ENCODE measurements around the gene MPHOSPH9.

MPHOSPH9 gene

DNA sequence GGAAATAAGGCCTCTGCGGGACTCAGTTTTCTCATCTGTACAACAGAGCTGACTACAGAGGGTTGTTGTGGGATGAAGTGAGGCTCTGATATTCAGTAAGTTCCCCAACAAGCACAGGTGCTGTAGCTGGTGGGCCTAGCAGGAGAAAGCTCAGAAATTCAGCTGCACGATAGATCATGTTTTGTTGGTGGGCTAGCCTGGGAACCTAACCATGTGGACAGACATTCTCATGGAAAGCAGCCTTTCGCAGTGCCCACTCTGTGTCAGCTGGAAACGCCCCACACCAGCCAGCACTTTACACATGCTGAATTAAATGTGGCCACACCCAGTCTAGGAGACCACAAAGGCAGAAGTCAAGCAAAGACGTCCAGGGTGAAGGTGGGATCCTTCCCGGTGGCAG is 98.1 kb downstream of the MPHOSPH9 start:
- ChIA-PET POLR2A (interaction anchor here (0.6 kb wide), 1 partner anchor 15 kb away, joined by 3 read pairs; no protein-coding TSS in a partner anchor), CTCF (interaction anchor here (1.4 to 1.5 kb wide), 2 partner anchors 28 to 274 kb away, joined by 4 to 5 read pairs; no protein-coding TSS in a partner anchor)
- TF ChIP-seq, protein P1, sequence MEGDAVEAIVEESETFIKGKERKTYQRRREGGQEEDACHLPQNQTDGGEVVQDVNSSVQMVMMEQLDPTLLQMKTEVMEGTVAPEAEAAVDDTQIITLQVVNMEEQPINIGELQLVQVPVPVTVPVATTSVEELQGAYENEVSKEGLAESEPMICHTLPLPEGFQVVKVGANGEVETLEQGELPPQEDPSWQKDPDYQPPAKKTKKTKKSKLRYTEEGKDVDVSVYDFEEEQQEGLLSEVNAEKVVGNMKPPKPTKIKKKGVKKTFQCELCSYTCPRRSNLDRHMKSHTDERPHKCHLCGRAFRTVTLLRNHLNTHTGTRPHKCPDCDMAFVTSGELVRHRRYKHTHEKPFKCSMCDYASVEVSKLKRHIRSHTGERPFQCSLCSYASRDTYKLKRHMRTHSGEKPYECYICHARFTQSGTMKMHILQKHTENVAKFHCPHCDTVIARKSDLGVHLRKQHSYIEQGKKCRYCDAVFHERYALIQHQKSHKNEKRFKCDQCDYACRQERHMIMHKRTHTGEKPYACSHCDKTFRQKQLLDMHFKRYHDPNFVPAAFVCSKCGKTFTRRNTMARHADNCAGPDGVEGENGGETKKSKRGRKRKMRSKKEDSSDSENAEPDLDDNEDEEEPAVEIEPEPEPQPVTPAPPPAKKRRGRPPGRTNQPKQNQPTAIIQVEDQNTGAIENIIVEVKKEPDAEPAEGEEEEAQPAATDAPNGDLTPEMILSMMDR (IDR thresholded peaks at IDR 0.05; ENCODE audit: control extremely low read depth, extremely low read depth, low read depth, missing control alignments) = no peak
- DNase-seq (ENCODE audit: extremely low spot score) = no peak

DNA sequence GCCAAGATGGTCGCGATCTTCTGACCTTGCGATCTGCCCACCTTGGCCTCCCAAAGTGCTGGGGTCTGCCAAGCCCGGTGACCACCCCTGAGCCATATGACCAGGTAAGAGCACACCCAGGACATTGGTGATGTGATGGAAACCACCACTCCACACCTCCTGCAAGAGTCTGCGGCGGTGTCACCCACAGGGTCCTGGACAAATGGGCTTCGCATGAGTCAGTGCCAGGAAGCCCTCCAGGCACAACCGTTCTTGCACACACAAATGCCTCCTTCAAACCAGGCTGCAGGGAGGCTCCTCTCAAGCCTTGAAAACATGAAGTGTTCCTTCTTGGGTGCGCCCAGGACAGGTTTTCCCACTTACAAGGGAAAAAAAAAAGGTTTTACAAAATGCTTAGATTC is 98.7 kb downstream of the MPHOSPH9 start:
- CTCF ChIA-PET = interaction anchor here (1.5 kb wide), 1 partner anchor 28 kb away, joined by 5 read pairs; no protein-coding TSS in a partner anchor
- TF ChIP-seq, protein P1 (IDR thresholded peaks at IDR 0.05; ENCODE audit: control extremely low read depth, extremely low read depth, low read depth, missing control alignments) = no peak
- POLR2A ChIA-PET = interaction anchor here (0.6 kb wide), 1 partner anchor 15 kb away, joined by 3 read pairs; no protein-coding TSS in a partner anchor
- DNase-seq (ENCODE audit: extremely low spot score) = no peak

DNA sequence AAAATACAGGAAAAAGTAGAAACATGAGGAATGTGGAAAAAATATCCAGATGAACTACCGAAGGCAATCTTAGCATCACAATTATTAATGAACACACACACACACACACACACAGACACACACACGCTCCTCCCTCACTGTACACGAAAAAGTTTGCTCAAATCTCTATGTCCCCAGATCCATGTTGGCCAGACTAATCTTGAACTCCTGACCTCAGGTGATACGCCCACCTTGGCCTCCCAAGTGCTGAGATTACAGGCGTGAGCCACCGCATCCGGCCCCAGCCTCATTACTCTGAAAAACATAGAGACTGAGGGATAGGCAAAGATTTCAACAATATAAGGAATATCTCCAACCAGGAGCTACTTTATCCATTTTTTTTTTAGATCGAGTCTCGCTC is 99.2 kb downstream of the MPHOSPH9 start:
- ChIA-PET POLR2A (no interaction called here), CTCF (no interaction called here)
- TF ChIP-seq, protein P1 (IDR thresholded peaks at IDR 0.05; ENCODE audit: control extremely low read depth, extremely low read depth, low read depth, missing control alignments) = no peak
- no peak for DNase-seq (ENCODE audit: extremely low spot score)

DNA sequence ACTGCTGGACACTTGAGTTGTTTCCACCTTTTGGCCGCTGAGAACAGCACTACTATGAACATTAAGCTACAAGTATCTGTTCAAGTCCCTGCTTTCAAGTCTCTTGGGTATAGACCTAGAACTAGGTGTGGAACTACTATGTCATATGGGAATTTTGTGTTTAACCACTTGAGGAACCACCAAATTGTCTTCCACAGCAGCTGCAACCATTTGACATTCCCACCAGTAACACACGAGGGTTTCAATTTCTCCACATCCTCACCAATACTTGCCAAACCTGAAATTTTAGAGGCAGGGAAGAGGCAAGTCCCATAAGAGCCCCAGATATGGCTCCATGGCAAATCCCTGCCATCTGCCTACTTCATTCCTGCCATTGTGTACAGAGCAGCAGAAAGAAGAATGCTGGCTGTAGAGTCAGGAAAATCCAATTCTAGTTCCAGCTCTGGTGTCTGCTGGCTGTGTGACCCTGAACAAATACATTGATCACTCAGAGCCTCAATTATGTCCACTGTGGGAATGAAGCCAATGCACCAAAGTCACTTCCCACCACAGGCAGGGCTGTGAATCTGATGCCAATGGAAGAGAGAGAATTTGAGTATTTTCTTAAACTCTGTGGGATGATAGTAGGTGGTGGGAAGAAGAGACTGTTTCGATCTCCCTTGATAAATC is 99.9 kb downstream of the MPHOSPH9 start:
- ChIA-PET CTCF (no interaction called here), POLR2A (no interaction called here)
- no peak for DNase-seq (ENCODE audit: extremely low spot score)
- TF ChIP-seq, protein P1 (IDR thresholded peaks at IDR 0.05; ENCODE audit: control extremely low read depth, extremely low read depth, low read depth, missing control alignments) = no peak

DNA sequence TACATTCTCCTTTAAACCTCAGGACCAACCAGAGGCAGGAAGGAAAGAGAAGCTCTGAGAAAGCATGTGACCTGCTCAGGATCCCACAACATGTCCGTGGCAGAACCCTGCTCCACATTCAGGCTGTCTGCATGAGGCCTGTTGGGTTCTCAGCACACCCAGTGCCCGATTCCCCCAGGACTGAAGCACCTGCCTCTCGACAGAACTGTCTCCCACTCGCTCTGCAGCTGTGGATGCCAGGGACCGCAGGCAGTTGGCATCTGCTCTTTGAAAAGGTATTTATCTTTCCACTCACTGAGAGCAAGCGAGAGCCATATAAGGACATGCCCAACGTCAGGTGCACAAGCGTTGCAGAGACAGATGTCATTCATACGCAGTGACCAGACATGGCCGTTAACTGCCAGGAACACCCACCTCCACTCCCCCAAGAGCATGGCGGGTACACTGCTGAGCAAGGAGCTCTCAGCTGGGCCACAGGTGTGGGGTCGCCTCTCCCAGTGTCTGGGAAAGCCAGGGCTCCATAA is 101.0 kb downstream of the MPHOSPH9 start:
- CTCF ChIA-PET = interaction anchor here (0.8 kb wide), 1 partner anchor 18 kb away, joined by 3 read pairs; no protein-coding TSS in a partner anchor
- TF ChIP-seq, protein P1 (IDR thresholded peaks at IDR 0.05; ENCODE audit: control extremely low read depth, extremely low read depth, low read depth, missing control alignments) = no peak
- POLR2A ChIA-PET = no interaction called here
- DNase-seq (ENCODE audit: extremely low spot score) = no peak

DNA sequence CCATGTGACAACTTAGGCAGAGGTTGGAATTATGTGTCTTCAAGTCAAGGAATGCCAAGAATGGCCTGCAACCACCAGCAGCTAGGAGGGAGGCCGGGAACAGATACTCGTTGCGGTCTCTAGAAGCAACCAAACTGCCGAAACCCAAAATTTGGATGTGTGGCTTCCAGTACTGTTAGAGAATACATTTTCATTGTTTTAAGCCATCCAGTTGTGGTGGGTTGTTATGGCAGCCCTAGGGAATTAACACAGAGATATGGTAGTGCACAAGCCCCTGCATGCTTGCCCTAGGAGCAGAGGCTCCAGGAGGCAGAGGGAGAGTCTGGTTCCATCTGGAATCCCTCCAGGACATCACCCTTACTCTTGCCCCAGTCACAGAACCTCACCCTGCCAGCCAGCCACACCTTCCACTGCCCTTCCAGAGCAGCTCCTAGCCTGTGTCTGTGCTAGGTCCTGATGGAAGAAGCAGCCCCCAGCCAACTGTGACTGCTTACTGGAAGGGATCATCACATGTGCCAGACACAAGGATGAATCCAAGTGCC is 101.6 kb downstream of the MPHOSPH9 start:
- TF ChIP-seq, protein P1 (IDR thresholded peaks at IDR 0.05; ENCODE audit: control extremely low read depth, extremely low read depth, low read depth, missing control alignments) = no peak
- POLR2A ChIA-PET = no interaction called here
- no peak for DNase-seq (ENCODE audit: extremely low spot score)
- CTCF ChIA-PET = interaction anchor here (0.8 to 1.9 kb wide), 2 partner anchors 18 to 25 kb away, joined by 3 to 4 read pairs; no protein-coding TSS in a partner anchor

Data from GM10248 (cell line).